Measurements from ENCODE around the gene MAN2B2. TPM values are rescaled to one million over a fixed set of nuclear protein-coding genes. Genes with fewer than 3 reads are reported as not detected.
A peak's percentile ranks its signal among the peaks of the same experiment; 100 is the strongest.

Gene MAN2B2
- total RNA-seq, 1 experiment from 2014 or later, result 8.5 TPM

DNA sequence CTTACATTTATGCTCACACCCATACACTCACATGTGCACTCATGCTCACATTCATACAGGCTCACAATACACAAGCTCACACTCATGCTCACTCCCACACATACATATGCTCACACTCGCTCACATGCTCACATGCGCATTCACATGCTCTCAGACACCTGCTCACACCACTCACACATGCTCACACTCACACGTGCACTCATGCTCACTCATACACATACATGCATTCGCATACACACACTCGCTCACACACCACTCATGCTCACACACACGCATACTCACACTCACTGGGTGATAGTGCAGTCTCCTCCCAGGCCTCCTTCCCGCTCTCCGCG is 90.3 kb downstream of the MAN2B2 start:
- POLR2A ChIA-PET (ENCODE audit: unreplicated experiment), result no interaction called here
- Histone ChIP-seq H3K4me3 (ENCODE audit: low read length) (no peak overlapping the region), H3K9ac (ENCODE audit: low read length) (no peak overlapping the region), H3K9me3 (ENCODE audit: low read length) (no peaks in the 10 kb centered on the region), H3K36me3 (ENCODE audit: low read depth, low read length) (no peaks in the 10 kb centered on the region), H3K4me2 (ENCODE audit: low read length) (no peak overlapping the region), H3K27ac (ENCODE audit: low read length) (no peak overlapping the region), H3K27me3 (ENCODE audit: low read length) (no peaks in the 10 kb centered on the region), H3K4me1 (ENCODE audit: insufficient read depth, low read length) (peaks cover 15% of the 10 kb centered on the region), H4K20me1 (ENCODE audit: low read length) (no peaks in the 10 kb centered on the region), H3F3A (ENCODE audit: low read length, unreplicated experiment) (peaks cover 5% of the 10 kb centered on the region), H3K9me2 (replicated peaks; ENCODE audit: low read length) (no peaks in the 10 kb centered on the region), H3K79me2 (ENCODE audit: low read length) (no peaks in the 10 kb centered on the region), H2AFZ (ENCODE audit: low read length) (no peak overlapping the region)
- CTCF ChIA-PET, result no interaction called here
- no peak for TF ChIP-seq EZH2phosphoT487 (IDR thresholded peaks at IDR 0.05; ENCODE audit: borderline replicate concordance, low read length)
- TF ChIP-seq, protein P1, sequence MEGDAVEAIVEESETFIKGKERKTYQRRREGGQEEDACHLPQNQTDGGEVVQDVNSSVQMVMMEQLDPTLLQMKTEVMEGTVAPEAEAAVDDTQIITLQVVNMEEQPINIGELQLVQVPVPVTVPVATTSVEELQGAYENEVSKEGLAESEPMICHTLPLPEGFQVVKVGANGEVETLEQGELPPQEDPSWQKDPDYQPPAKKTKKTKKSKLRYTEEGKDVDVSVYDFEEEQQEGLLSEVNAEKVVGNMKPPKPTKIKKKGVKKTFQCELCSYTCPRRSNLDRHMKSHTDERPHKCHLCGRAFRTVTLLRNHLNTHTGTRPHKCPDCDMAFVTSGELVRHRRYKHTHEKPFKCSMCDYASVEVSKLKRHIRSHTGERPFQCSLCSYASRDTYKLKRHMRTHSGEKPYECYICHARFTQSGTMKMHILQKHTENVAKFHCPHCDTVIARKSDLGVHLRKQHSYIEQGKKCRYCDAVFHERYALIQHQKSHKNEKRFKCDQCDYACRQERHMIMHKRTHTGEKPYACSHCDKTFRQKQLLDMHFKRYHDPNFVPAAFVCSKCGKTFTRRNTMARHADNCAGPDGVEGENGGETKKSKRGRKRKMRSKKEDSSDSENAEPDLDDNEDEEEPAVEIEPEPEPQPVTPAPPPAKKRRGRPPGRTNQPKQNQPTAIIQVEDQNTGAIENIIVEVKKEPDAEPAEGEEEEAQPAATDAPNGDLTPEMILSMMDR (conservative IDR thresholded peaks at IDR 0.05; ENCODE audit: low read depth, low read length), result no peak
- TF ChIP-seq EZH2 (IDR thresholded peaks at IDR 0.05; ENCODE audit: low read length, unreplicated experiment), result no peak
- no peak for ATAC-seq
- no peak for DNase-seq
- intact Hi-C loops (cut with micrococcal nuclease), result no loop called here
- no TSS peak for BruUV-seq (replicated peaks)

DNA sequence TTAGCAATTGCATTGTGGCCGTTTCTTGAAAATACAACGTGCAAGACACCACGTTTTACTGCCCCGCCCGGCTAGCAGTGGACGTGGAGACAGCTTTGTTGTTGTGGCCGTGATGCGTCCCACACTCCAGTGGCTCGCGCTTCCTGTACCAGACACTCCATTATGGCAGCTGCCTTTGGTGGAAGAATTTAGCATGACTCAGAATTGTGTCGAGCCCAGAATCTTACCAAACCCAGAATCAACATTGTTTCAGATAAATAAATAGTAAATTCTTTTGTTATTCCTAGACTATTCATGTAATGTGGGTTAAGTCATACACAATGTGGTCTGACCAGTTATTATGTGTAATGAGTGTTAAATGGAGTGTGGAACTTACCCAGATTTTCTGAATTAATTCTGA is 93.4 kb downstream of the MAN2B2 start:
- BruUV-seq (replicated peaks), result no TSS peak
- no peaks in the 10 kb centered on the region for H3K27me3 ChIP-seq (ENCODE audit: low read length)
- ATAC-seq (peak; percentile 88), DNase-seq (peak; percentile 86)
- no peaks in the 10 kb centered on the region for H3K36me3 ChIP-seq (ENCODE audit: low read depth, low read length)
- peak overlapping the region; percentile 34; the same call in 1 of the 2 replicates for H2AFZ ChIP-seq (ENCODE audit: low read length)
- H3K4me3 ChIP-seq (ENCODE audit: low read length), result peak overlapping the region; percentile 31; the same call in 1 of the 2 replicates
- no peak overlapping the region for H3K9ac ChIP-seq (ENCODE audit: low read length)
- H3K4me1 ChIP-seq (ENCODE audit: insufficient read depth, low read length), result peaks cover 15% of the 10 kb centered on the region
- H3F3A ChIP-seq (ENCODE audit: low read length, unreplicated experiment), result peaks cover 5% of the 10 kb centered on the region
- TF ChIP-seq EZH2 (IDR thresholded peaks at IDR 0.05; ENCODE audit: low read length, unreplicated experiment) (no peak), EZH2phosphoT487 (IDR thresholded peaks at IDR 0.05; ENCODE audit: borderline replicate concordance, low read length) (no peak)
- TF ChIP-seq, protein P1 (conservative IDR thresholded peaks at IDR 0.05; ENCODE audit: low read depth, low read length), result no peak
- no peaks in the 10 kb centered on the region for H3K9me2 ChIP-seq (replicated peaks; ENCODE audit: low read length)
- POLR2A ChIA-PET (ENCODE audit: unreplicated experiment), result no interaction called here
- no peaks in the 10 kb centered on the region for H4K20me1 ChIP-seq (ENCODE audit: low read length)
- peak overlapping the region; percentile 76 for H3K4me2 ChIP-seq (ENCODE audit: low read length)
- no peaks in the 10 kb centered on the region for H3K79me2 ChIP-seq (ENCODE audit: low read length)
- intact Hi-C loops (cut with micrococcal nuclease), result no loop called here
- H3K9me3 ChIP-seq (ENCODE audit: low read length), result no peaks in the 10 kb centered on the region
- CTCF ChIA-PET, result no interaction called here
- peak overlapping the region; percentile 75 for H3K27ac ChIP-seq (ENCODE audit: low read length)

DNA sequence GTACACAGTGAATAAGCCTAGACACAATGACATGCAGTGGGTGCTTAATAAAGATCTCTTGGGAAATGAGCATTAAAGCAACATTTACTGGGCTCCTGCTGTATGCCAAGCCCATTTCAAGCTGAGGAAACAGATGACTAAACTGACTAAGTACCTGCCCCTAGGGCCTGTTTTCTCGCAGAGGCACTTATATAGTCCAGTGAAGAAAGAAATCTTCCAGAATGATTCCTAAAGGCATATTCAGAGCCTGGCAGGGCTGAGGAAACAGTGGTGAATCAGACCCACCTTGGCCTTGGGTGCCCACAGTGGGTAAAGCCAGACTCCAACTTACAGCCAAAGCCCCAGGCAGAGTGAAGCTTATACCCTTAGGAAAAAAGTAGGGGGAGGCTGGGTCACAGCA is 96.7 kb downstream of the MAN2B2 start:
- no TSS peak for BruUV-seq (replicated peaks)
- no peak for TF ChIP-seq EZH2phosphoT487 (IDR thresholded peaks at IDR 0.05; ENCODE audit: borderline replicate concordance, low read length)
- TF ChIP-seq, protein P1 (conservative IDR thresholded peaks at IDR 0.05; ENCODE audit: low read depth, low read length), result no peak
- no peak for TF ChIP-seq EZH2 (IDR thresholded peaks at IDR 0.05; ENCODE audit: low read length, unreplicated experiment)

More for the DNA sequence above, 96.7 kb downstream of the MAN2B2 start:
- DNase-seq, result no peak
- POLR2A ChIA-PET (ENCODE audit: unreplicated experiment), result no interaction called here
- H3K4me1 ChIP-seq (ENCODE audit: insufficient read depth, low read length), result peaks cover 32% of the 10 kb centered on the region
- CTCF ChIA-PET, result no interaction called here
- peaks cover 5% of the 10 kb centered on the region for H3F3A ChIP-seq (ENCODE audit: low read length, unreplicated experiment)
- H3K9ac ChIP-seq (ENCODE audit: low read length), result no peak overlapping the region
- H3K4me3 ChIP-seq (ENCODE audit: low read length), result no peak overlapping the region
- intact Hi-C loops (cut with micrococcal nuclease), result no loop called here
- no peak overlapping the region for H3K27ac ChIP-seq (ENCODE audit: low read length)
- H3K9me2 ChIP-seq (replicated peaks; ENCODE audit: low read length), result no peaks in the 10 kb centered on the region
- H3K36me3 ChIP-seq (ENCODE audit: low read depth, low read length), result peaks cover 8% of the 10 kb centered on the region; the same call in 1 of the 2 replicates
- peaks cover 24% of the 10 kb centered on the region for H3K79me2 ChIP-seq (ENCODE audit: low read length)
- H3K9me3 ChIP-seq (ENCODE audit: low read length), result no peaks in the 10 kb centered on the region
- H2AFZ ChIP-seq (ENCODE audit: low read length), result no peak overlapping the region
- peaks cover 19% of the 10 kb centered on the region for H4K20me1 ChIP-seq (ENCODE audit: low read length)
- no peaks in the 10 kb centered on the region for H3K27me3 ChIP-seq (ENCODE audit: low read length)
- ATAC-seq, result no peak
- no peak overlapping the region for H3K4me2 ChIP-seq (ENCODE audit: low read length)
